Neuronal stem cell (in vitro differentiated cells): Measurements from ENCODE around the gene SMARCAL1.

Experiments
- DNase-seq: peaks from one replicate; pipeline ENCODE4 v3.0.0-alpha.2; 2013; ENCODE audit warnings: low spot score
- H2AFZ ChIP-seq: one replicate; pipeline ENCODE4 v1.6.1; 2013; ENCODE audit warnings: mild to moderate bottlenecking, low read length, inconsistent platforms
- H2AK5ac ChIP-seq: 2 replicates; pipeline ENCODE4 v1.6.1; 2013; ENCODE audit warnings: low read depth, mild to moderate bottlenecking, inconsistent platforms, low read length, moderate library complexity, mixed read lengths
- H2BK120ac ChIP-seq: 2 replicates; pipeline ENCODE4 v1.6.1; 2013; ENCODE audit warnings: low read depth, mild to moderate bottlenecking, inconsistent platforms, low read length, moderate library complexity, mixed read lengths
- H2BK12ac ChIP-seq: one replicate; pipeline ENCODE4 v1.6.1; 2013; ENCODE audit warnings: low read length, inconsistent platforms
- H2BK15ac ChIP-seq: 2 replicates; pipeline ENCODE4 v1.6.1; 2013; ENCODE audit warnings: mild to moderate bottlenecking, low read length, inconsistent platforms, mixed read lengths
- H2BK5ac ChIP-seq: one replicate; pipeline ENCODE4 v1.6.1; 2013; ENCODE audit warnings: inconsistent platforms, mild to moderate bottlenecking, low read length, moderate library complexity
- H3K14ac ChIP-seq: one replicate; pipeline ENCODE4 v1.6.1; 2013; ENCODE audit warnings: low read length, inconsistent platforms
- H3K18ac ChIP-seq: 2 replicates; pipeline ENCODE4 v1.6.1; 2013; ENCODE audit warnings: low read length, inconsistent platforms
- H3K23ac ChIP-seq: 2 replicates; pipeline ENCODE4 v1.6.1; 2013; ENCODE audit warnings: low read depth, mild to moderate bottlenecking, mixed read lengths, low read length, inconsistent platforms; ENCODE audit not compliant: poor library complexity
- H3K27ac ChIP-seq: replicated peaks from 3 replicates; pipeline ENCODE4 v1.5.1; 2013; ENCODE audit warnings: low read length, inconsistent platforms
- H3K27me3 ChIP-seq, 3 experiments: 2 replicates each; pipeline ENCODE4 v1.6.1; 2013; ENCODE audit warnings: low read length in 3 of 3, mild to moderate bottlenecking in 2 of 3, inconsistent platforms in 1 of 3, low read depth in 1 of 3, mixed read lengths in 1 of 3, moderate library complexity in 1 of 3; ENCODE audit not compliant: control insufficient read depth in 3 of 3, insufficient read depth in 3 of 3
- H3K36me3 ChIP-seq, 2 donors: replicated peaks in 1 of 2; 2 replicates each; pipeline ENCODE4 v1.6.1; 2013; ENCODE audit warnings: low read length in 2 of 2; ENCODE audit not compliant: control insufficient read depth in 2 of 2, insufficient read depth in 2 of 2
- H3K4ac ChIP-seq: 2 replicates; pipeline ENCODE4 v1.6.1; 2013; ENCODE audit warnings: inconsistent platforms, mild to moderate bottlenecking, low read length, moderate library complexity
- H3K4me1 ChIP-seq, 2 donors: 1 replicate in 1 of 2; 2 replicates in 1 of 2; pipeline ENCODE4 v1.6.1; 2013; ENCODE audit warnings: low read length in 2 of 2, low read depth in 1 of 2; ENCODE audit not compliant: control insufficient read depth in 2 of 2, insufficient read depth in 1 of 2
- H3K4me2 ChIP-seq: one replicate; pipeline ENCODE4 v1.6.1; 2013; ENCODE audit warnings: mild to moderate bottlenecking, low read length, inconsistent platforms; ENCODE audit not compliant: insufficient read depth, poor library complexity, severe bottlenecking
- H3K4me3 ChIP-seq, 2 donors: 2 replicates each; pipeline ENCODE4 v1.5.1; 2013; ENCODE audit warnings: low read length in 2 of 2, mild to moderate bottlenecking in 2 of 2, inconsistent platforms in 1 of 2, moderate library complexity in 1 of 2
- H3K79me1 ChIP-seq: one replicate; pipeline ENCODE4 v1.6.1; 2013; ENCODE audit warnings: low read depth, mild to moderate bottlenecking, inconsistent platforms, low read length, moderate library complexity
- H3K9ac ChIP-seq: one replicate; pipeline ENCODE4 v1.6.1; 2013; ENCODE audit warnings: mild to moderate bottlenecking, low read depth, low read length, inconsistent platforms; ENCODE audit not compliant: poor library complexity
- H3K9me3 ChIP-seq, 2 donors: replicated peaks in 1 of 2; 2 replicates each; pipeline versions ENCODE3 to v1.6.1; 2013; ENCODE audit warnings: low read length in 2 of 2, mild to moderate bottlenecking in 2 of 2, inconsistent platforms in 1 of 2, low read depth in 1 of 2, mixed read lengths in 1 of 2, moderate library complexity in 1 of 2; ENCODE audit not compliant: control insufficient read depth in 2 of 2, insufficient read depth in 1 of 2
- H4K8ac ChIP-seq: one replicate; pipeline ENCODE4 v1.6.1; 2013; ENCODE audit warnings: low read depth, mild to moderate bottlenecking, inconsistent platforms, low read length, moderate library complexity
- H4K91ac ChIP-seq: one replicate; pipeline ENCODE4 v1.6.1; 2013; ENCODE audit warnings: low read length, low read depth, mild to moderate bottlenecking, inconsistent platforms; ENCODE audit not compliant: poor library complexity
- WGBS, 2 donors: extraction: QIAGEN DNeasy Blood & Tissue Kit; methylation state at CpG; one replicate each; pipeline ENCODE4 v1.1.7; 2013; ENCODE audit warnings: missing lambda C conversion rate in 2 of 2, mixed read lengths in 1 of 2; ENCODE audit not compliant: insufficient read length in 2 of 2, insufficient replicate concordance in 1 of 2; ENCODE audit errors: extremely low coverage in 2 of 2; 5-methylcytosine and 5-hydroxymethylcytosine counted together

Gene SMARCAL1

GRCh38 chr2:216453955-216454614, 41.8 kb downstream of the SMARCAL1 start:
- no peak overlapping the region for H3K9ac ChIP-seq
- no peak overlapping the region for H3K18ac ChIP-seq
- H2BK15ac ChIP-seq, result no peak overlapping the region
- H3K14ac ChIP-seq, result no peak overlapping the region
- no peak overlapping the region for H3K4ac ChIP-seq
- H3K36me3 ChIP-seq, result peaks cover 24 to 61% of the 10 kb centered on the region in 2 donors
- no peak overlapping the region for H2AK5ac ChIP-seq
- no peak overlapping the region for H4K8ac ChIP-seq
- H3K23ac ChIP-seq, result no peak overlapping the region
- no peak overlapping the region for H2BK120ac ChIP-seq
- H3K4me3 ChIP-seq, result no peak overlapping the region
- H3K4me1 ChIP-seq, result no peaks in the 10 kb centered on the region
- no peak overlapping the region for H2BK5ac ChIP-seq
- no peaks in the 10 kb centered on the region for H3K27me3 ChIP-seq
- no CpG with 5 or more reads among the region's 4 CpGs for WGBS, 2 donors
- no peak overlapping the region for H4K91ac ChIP-seq
- H2AFZ ChIP-seq, result no peak overlapping the region
- H3K27ac ChIP-seq, result no peak overlapping the region
- H3K79me1 ChIP-seq, result no peaks in the 10 kb centered on the region
- no peak for DNase-seq
- peaks cover 4 to 24% of the 10 kb centered on the region in 2 donors for H3K9me3 ChIP-seq
- H2BK12ac ChIP-seq, result no peak overlapping the region
- no peak overlapping the region for H3K4me2 ChIP-seq

GRCh38 chr2:216463148-216463547, 50.9 kb downstream of the SMARCAL1 start:
- Histone ChIP-seq H3K9ac (no peak overlapping the region), H3K4me2 (no peak overlapping the region), H3K9me3 (no peaks in the 10 kb centered on the region), H3K36me3 (peaks cover 6 to 21% of the 10 kb centered on the region in 2 donors), H2BK15ac (no peak overlapping the region), H3K27ac (no peak overlapping the region), H3K79me1 (no peaks in the 10 kb centered on the region), H4K8ac (no peak overlapping the region), H3K18ac (no peak overlapping the region), H3K23ac (no peak overlapping the region), H2BK5ac (no peak overlapping the region), H3K27me3 (no peaks in the 10 kb centered on the region), H4K91ac (no peak overlapping the region), H3K4me3 (no peak overlapping the region), H3K14ac (no peak overlapping the region), H3K4me1 (peaks cover 0 to 3% of the 10 kb centered on the region in 2 donors), H2BK120ac (no peak overlapping the region), H2AFZ (no peak overlapping the region), H2BK12ac (no peak overlapping the region), H3K4ac (no peak overlapping the region), H2AK5ac (no peak overlapping the region)
- WGBS, 2 donors, result no CpG with 5 or more reads among the region's 2 CpGs
- DNase-seq, result no peak

- no peak overlapping the region for H4K8ac ChIP-seq
- no peak overlapping the region for H2BK120ac ChIP-seq
- peaks cover 6 to 25% of the 10 kb centered on the region in 2 donors for H3K36me3 ChIP-seq
- H3K18ac ChIP-seq, result no peak overlapping the region
- peaks cover 0 to 3% of the 10 kb centered on the region in 2 donors for H3K4me1 ChIP-seq
- no peak overlapping the region for H3K4me3 ChIP-seq
- no peaks in the 10 kb centered on the region for H3K27me3 ChIP-seq
- no peak overlapping the region for H3K4ac ChIP-seq
- no peak overlapping the region for H2BK12ac ChIP-seq
- no peak overlapping the region for H2BK15ac ChIP-seq
- no peak for DNase-seq
- no peak overlapping the region for H3K23ac ChIP-seq
- H3K9ac ChIP-seq, result no peak overlapping the region
- no peaks in the 10 kb centered on the region for H3K79me1 ChIP-seq
- H4K91ac ChIP-seq, result no peak overlapping the region
- no peaks in the 10 kb centered on the region for H3K9me3 ChIP-seq
- no peak overlapping the region for H2AFZ ChIP-seq
- no peak overlapping the region for H3K4me2 ChIP-seq
- H3K27ac ChIP-seq, result no peak overlapping the region
- no peak overlapping the region for H2BK5ac ChIP-seq
- H2AK5ac ChIP-seq, result no peak overlapping the region
- no peak overlapping the region for H3K14ac ChIP-seq
- no CpG with 5 or more reads among the region's 6 CpGs for WGBS, 2 donors
These were observed 51.9 kb downstream of the SMARCAL1 start for GRCh38 chr2:216464104-216464720.

- no peak overlapping the region for H2BK15ac ChIP-seq
- H3K79me1 ChIP-seq, result no peaks in the 10 kb centered on the region
- H3K9me3 ChIP-seq, result no peaks in the 10 kb centered on the region
- no peak overlapping the region for H2AK5ac ChIP-seq
- no peak for DNase-seq
- peaks cover 8 to 29% of the 10 kb centered on the region in 2 donors for H3K36me3 ChIP-seq
- H3K14ac ChIP-seq, result no peak overlapping the region
- no peak overlapping the region for H3K27ac ChIP-seq
- H3K27me3 ChIP-seq, result no peaks in the 10 kb centered on the region
- H3K18ac ChIP-seq, result no peak overlapping the region
- no peak overlapping the region for H2BK12ac ChIP-seq
- H2AFZ ChIP-seq, result no peak overlapping the region
- no peak overlapping the region for H3K4me3 ChIP-seq
- H2BK5ac ChIP-seq, result no peak overlapping the region
- no peak overlapping the region for H4K8ac ChIP-seq
- no peak overlapping the region for H4K91ac ChIP-seq
- peaks cover 0 to 3% of the 10 kb centered on the region in 2 donors for H3K4me1 ChIP-seq
- H2BK120ac ChIP-seq, result no peak overlapping the region
- WGBS, 2 donors, result no CpG with 5 or more reads among the region's 5 CpGs
- H3K9ac ChIP-seq, result no peak overlapping the region
- H3K4ac ChIP-seq, result no peak overlapping the region
- no peak overlapping the region for H3K4me2 ChIP-seq
- no peak overlapping the region for H3K23ac ChIP-seq
These were observed 53.4 kb downstream of the SMARCAL1 start for GRCh38 chr2:216465579-216466195.
